ENCODE measurements around the gene RAPGEF5. TPM values are rescaled to one million over a fixed set of nuclear protein-coding genes. Genes with fewer than 3 reads are reported as not detected.

RAPGEF5 gene
- total RNA-seq, 1 experiment from 2014 or later: 13.3 TPM

- no peaks in the 10 kb centered on the region; a peak in 1 of 7 replicates for H3K36me3 Mint-ChIP-seq (ENCODE audit: insufficient read depth in 1 of 3, low read depth in 3 of 3)
- Histone ChIP-seq H3K23me2 (ENCODE audit: insufficient read length, low read depth, low read length, poor library complexity, severe bottlenecking) (no peaks in the 10 kb centered on the region), H3K9ac (ENCODE audit: extremely low read depth, insufficient read length, low read length) (no peak overlapping the region), H4K8ac (replicated peaks; ENCODE audit: insufficient read length, low read depth, low read length) (no peak overlapping the region), H2BK12ac (ENCODE audit: insufficient read length, low read depth, low read length) (no peak overlapping the region), H3K79me2 (ENCODE audit: insufficient read depth, low read length) (no peaks in the 10 kb centered on the region), H3K27me3 (ENCODE audit: insufficient read depth, low read length) (no peaks in the 10 kb centered on the region), H3K79me1 (ENCODE audit: insufficient read depth, low read depth, low read length, poor library complexity, severe bottlenecking) (no peaks in the 10 kb centered on the region), H3K27ac (ENCODE audit: insufficient read length, low read depth, low read length) (no peak overlapping the region), H4K91ac (ENCODE audit: insufficient read length, low read depth, low read length) (no peak overlapping the region), H3K56ac (ENCODE audit: insufficient read length, low read depth, low read length) (no peak overlapping the region), H3T11ph (ENCODE audit: low read length) (no peak overlapping the region), H2BK120ac (ENCODE audit: low read depth, low read length, poor library complexity, severe bottlenecking) (no peak overlapping the region), H3K23ac (ENCODE audit: insufficient read length, low read depth, low read length) (no peak overlapping the region), H3K4me1 (ENCODE audit: insufficient read depth, low read length) (no peaks in the 10 kb centered on the region), H3K14ac (ENCODE audit: insufficient read depth, low read length) (no peak overlapping the region), H2AFZ (ENCODE audit: low read length) (no peak overlapping the region), H4K5ac (ENCODE audit: insufficient read length, low read depth, low read length) (no peak overlapping the region), H3K9me3 (ENCODE audit: control insufficient read depth, low read depth, low read length) (no peaks in the 10 kb centered on the region), H2BK20ac (ENCODE audit: low read depth, low read length, poor library complexity, severe bottlenecking) (no peak overlapping the region), H3K18ac (ENCODE audit: insufficient read length, low read depth, low read length) (no peak overlapping the region), H4K20me1 (ENCODE audit: control insufficient read depth, insufficient read depth, insufficient read length) (no peaks in the 10 kb centered on the region), H2BK15ac (ENCODE audit: low read depth, low read length) (no peak overlapping the region), H2BK5ac (ENCODE audit: insufficient read length, low read length) (no peak overlapping the region), H2AK5ac (ENCODE audit: insufficient read length, low read length) (no peak overlapping the region), H3K4me2 (ENCODE audit: insufficient read depth, insufficient read length, low read length) (no peak overlapping the region), H3K4ac (ENCODE audit: low read depth, low read length) (no peak overlapping the region)
- H3K9me3 Mint-ChIP-seq: peaks cover 2 to 5% of the 10 kb centered on the region in 2 experiments; a peak in 3 of 5 replicates
- no peak for TF ChIP-seq CTCF (conservative IDR thresholded peaks at IDR 0.05)
- H3K27me3 Mint-ChIP-seq (ENCODE audit: low read depth): no peaks in the 10 kb centered on the region
- H3K4me3 Mint-ChIP-seq: no peak overlapping the region
- no peak for DNase-seq
- H3K27ac Mint-ChIP-seq: no peak overlapping the region
- no CpG with 5 or more reads among the region's 3 CpGs for WGBS (ENCODE audit: extremely low coverage, insufficient read length, low lambda C conversion rate)
- H3K4me1 Mint-ChIP-seq: peaks cover 0 to 11% of the 10 kb centered on the region in 2 experiments; a peak in 3 of 4 replicates
Observed at GRCh38 chr7:22074897-22075296, 282.1 kb downstream of the RAPGEF5 start.

Other genes with a start within 250 kb of the RAPGEF5 start
- 3.2 and 4.0 TPM in 2 replicates for gene STEAP1B, start 143.0 kb upstream of the RAPGEF5 start, total RNA-seq (2021)

All from H9 (cell line).